ENCODE results near the gene CCM2.

GRCh38 chr7:45086331-45087065 is 86.5 kb downstream of the CCM2 start:
- TF ChIP-seq CTCF (conservative IDR thresholded peaks at IDR 0.05; ENCODE audit: low read depth in 2 of 2) (no peak), POLR2AphosphoS5 (IDR thresholded peaks at IDR 0.05; ENCODE audit: low read depth) (no peak), EZH2phosphoT487 (IDR thresholded peaks at IDR 0.05; ENCODE audit: unreplicated experiment) (no peak), ZNF114 (CRISPR knock-in tag; IDR thresholded peaks at IDR 0.05) (no peak), CREB1 (CRISPR knock-in tag; IDR thresholded peaks at IDR 0.05; ENCODE audit: low read depth) (no peak), EZH2 (IDR thresholded peaks at IDR 0.05; ENCODE audit: low read depth, unreplicated experiment) (no peak), REST (IDR thresholded peaks at IDR 0.05; ENCODE audit: unreplicated experiment) (no peak), ZNF462 (CRISPR knock-in tag; IDR thresholded peaks at IDR 0.05) (no peak), ETS1 (IDR thresholded peaks at IDR 0.05) (no peak), ZNF331 (CRISPR knock-in tag; IDR thresholded peaks at IDR 0.05; ENCODE audit: low read depth) (no peak), STAT1 (IDR thresholded peaks at IDR 0.05; ENCODE audit: unreplicated experiment) (no peak)

All from GM23338 (cell line).